Measurements from ENCODE around the gene PRKAR1B. TPM values are rescaled to one million over a fixed set of nuclear protein-coding genes. Genes with fewer than 3 reads are reported as not detected.

PRKAR1B gene
- total RNA-seq, 1 experiment from 2014 or later: 51.7 TPM

DNA sequence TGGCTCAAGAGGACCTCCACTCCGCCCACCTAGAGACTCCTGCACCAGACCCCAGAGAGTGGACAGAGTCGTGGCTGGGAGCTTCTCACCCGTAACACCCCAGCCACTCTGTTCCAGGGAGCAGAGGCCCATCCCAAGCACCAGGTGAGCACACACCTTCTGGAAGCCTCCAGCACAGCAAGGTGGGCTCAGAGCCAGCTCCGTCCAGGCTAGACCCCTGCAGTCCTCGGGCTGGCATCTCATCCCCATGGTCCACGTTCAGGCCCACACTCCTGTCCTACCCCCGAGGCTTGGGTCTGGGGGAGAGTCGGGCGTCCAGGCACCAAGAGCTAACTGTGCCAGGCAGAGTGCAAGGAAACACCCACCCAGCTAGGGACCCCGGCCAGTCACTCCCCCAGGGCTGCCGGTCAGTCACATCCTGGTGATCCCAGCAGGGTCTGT lies 220.7 kb downstream of the PRKAR1B start:
- H3K9me3 ChIP-seq (ENCODE audit: insufficient read depth, low read depth): no peaks in the 10 kb centered on the region
- H3K4me1 ChIP-seq (replicated peaks; ENCODE audit: insufficient read depth): no peaks in the 10 kb centered on the region
- H3K27me3 ChIP-seq (ENCODE audit: insufficient read depth, low read depth): no peaks in the 10 kb centered on the region
- peaks cover 11% of the 10 kb centered on the region; the same call in 1 of the 2 replicates for H4K20me1 ChIP-seq (ENCODE audit: insufficient read depth)
- intact Hi-C loops (cut with micrococcal nuclease; ENCODE audit: unreplicated experiment): no loop called here
- no peak for DNase-seq
- no peaks in the 10 kb centered on the region for H3K9me2 ChIP-seq (ENCODE audit: insufficient read depth)
- ChIA-PET CTCF (no interaction called here), POLR2A (ENCODE audit: unreplicated experiment) (no interaction called here)
- no peak overlapping the region for H3K27ac ChIP-seq
- H2AFZ ChIP-seq: no peak overlapping the region
- H3F3A ChIP-seq (ENCODE audit: insufficient read depth, low read depth): peaks cover 10% of the 10 kb centered on the region; the same call in 1 of the 2 replicates
- H3K4me2 ChIP-seq: no peak overlapping the region
- no peak overlapping the region for H3K4me3 ChIP-seq
- H3K36me3 ChIP-seq (ENCODE audit: low read depth): peaks cover 4% of the 10 kb centered on the region; the same call in 1 of the 2 replicates
- TF ChIP-seq EZH2 (IDR thresholded peaks at IDR 0.05; ENCODE audit: low read depth): no peak
- TF ChIP-seq, protein P1, sequence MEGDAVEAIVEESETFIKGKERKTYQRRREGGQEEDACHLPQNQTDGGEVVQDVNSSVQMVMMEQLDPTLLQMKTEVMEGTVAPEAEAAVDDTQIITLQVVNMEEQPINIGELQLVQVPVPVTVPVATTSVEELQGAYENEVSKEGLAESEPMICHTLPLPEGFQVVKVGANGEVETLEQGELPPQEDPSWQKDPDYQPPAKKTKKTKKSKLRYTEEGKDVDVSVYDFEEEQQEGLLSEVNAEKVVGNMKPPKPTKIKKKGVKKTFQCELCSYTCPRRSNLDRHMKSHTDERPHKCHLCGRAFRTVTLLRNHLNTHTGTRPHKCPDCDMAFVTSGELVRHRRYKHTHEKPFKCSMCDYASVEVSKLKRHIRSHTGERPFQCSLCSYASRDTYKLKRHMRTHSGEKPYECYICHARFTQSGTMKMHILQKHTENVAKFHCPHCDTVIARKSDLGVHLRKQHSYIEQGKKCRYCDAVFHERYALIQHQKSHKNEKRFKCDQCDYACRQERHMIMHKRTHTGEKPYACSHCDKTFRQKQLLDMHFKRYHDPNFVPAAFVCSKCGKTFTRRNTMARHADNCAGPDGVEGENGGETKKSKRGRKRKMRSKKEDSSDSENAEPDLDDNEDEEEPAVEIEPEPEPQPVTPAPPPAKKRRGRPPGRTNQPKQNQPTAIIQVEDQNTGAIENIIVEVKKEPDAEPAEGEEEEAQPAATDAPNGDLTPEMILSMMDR (conservative IDR thresholded peaks at IDR 0.05): no peak
- no peaks in the 10 kb centered on the region for H3K79me2 ChIP-seq (ENCODE audit: low read depth)
- BruUV-seq (replicated peaks): no TSS peak

DNA sequence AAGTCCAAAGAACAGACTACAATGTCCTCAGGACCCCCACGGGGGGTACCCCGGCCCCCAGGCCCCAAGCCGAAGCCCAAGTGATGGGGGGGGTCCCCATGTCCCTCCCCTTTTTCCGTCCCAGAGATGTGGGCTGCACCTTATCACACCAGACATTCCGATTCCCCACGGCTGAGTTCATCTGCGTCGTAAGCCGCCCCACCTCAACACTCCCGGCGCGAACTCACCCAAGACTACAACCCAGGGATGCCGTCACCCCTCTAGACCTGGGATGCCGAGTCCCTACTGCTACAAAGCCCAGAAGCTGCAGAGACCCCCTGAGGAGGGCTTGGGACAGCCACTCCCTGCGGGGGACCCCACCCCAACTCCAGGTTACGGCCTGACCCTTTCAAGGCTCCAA lies 221.9 kb downstream of the PRKAR1B start:
- intact Hi-C loops (cut with micrococcal nuclease; ENCODE audit: unreplicated experiment): no loop called here
- H4K20me1 ChIP-seq (ENCODE audit: insufficient read depth): peaks cover 10% of the 10 kb centered on the region; the same call in 1 of the 2 replicates
- H3K36me3 ChIP-seq (ENCODE audit: low read depth): peaks cover 11% of the 10 kb centered on the region; the same call in 1 of the 2 replicates
- H2AFZ ChIP-seq: no peak overlapping the region
- H3K27ac ChIP-seq: no peak overlapping the region
- H3K4me1 ChIP-seq (replicated peaks; ENCODE audit: insufficient read depth): no peaks in the 10 kb centered on the region
- no peaks in the 10 kb centered on the region for H3K9me2 ChIP-seq (ENCODE audit: insufficient read depth)
- CTCF ChIA-PET: no interaction called here
- BruUV-seq (replicated peaks): no TSS peak
- no peak overlapping the region for H3K4me2 ChIP-seq
- no peak overlapping the region for H3K4me3 ChIP-seq
- POLR2A ChIA-PET (ENCODE audit: unreplicated experiment): no interaction called here
- peaks cover 10% of the 10 kb centered on the region; the same call in 1 of the 2 replicates for H3F3A ChIP-seq (ENCODE audit: insufficient read depth, low read depth)
- TF ChIP-seq, protein P1 (conservative IDR thresholded peaks at IDR 0.05): no peak
- TF ChIP-seq EZH2 (IDR thresholded peaks at IDR 0.05; ENCODE audit: low read depth): no peak
- H3K9me3 ChIP-seq (ENCODE audit: insufficient read depth, low read depth): no peaks in the 10 kb centered on the region
- H3K27me3 ChIP-seq (ENCODE audit: insufficient read depth, low read depth): no peaks in the 10 kb centered on the region
- H3K79me2 ChIP-seq (ENCODE audit: low read depth): no peaks in the 10 kb centered on the region
- no peak for DNase-seq

DNA sequence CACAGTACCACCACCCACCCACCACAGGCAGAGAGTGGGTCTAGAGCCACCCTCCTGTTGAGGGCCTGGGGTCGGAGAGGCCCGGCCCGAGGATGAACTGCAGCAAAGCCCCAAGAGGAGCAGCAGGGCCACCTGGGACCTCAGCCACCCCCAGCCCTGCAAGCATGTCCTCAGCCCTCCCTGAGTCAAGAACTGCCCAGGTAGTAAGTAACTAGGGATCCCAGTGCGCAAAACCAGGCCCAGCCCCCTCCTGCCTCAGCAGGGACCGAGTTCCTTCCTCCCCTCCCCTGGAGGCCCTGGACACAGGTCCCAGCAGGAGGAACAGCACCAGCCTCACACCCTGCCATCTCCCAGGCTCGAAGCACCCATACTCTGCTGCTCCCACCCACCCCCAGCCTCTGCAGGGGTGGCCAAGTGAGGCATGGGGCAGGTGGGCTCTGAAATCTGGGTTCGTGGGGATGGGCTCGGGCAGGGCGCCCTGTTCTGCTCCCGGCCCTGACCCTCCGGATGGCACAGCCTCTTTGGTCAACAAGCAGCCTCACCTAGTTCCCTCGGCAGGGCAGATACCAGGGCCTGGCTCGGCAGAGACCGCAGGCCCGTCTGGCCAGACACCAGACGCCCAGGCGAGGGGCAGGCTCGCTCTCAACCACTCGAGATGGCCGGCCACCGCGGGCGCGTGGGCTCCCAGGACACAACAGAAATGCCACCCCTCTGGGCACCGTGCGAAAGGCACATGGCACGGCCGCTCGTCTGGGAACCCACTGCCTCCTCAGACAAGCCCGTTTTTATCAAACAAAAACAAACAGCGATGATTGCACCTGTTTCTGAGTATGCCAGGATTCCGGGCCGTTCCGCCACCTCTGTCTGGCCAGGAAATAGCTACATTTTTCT lies 222.6 kb downstream of the PRKAR1B start:
- no TSS peak for BruUV-seq (replicated peaks)
- no peaks in the 10 kb centered on the region for H3K9me3 ChIP-seq (ENCODE audit: insufficient read depth, low read depth)
- H3K9me2 ChIP-seq (ENCODE audit: insufficient read depth): no peaks in the 10 kb centered on the region
- no peak overlapping the region for H3K27ac ChIP-seq
- ChIA-PET CTCF (no interaction called here), POLR2A (ENCODE audit: unreplicated experiment) (no interaction called here)
- peaks cover 10% of the 10 kb centered on the region; the same call in 1 of the 2 replicates for H4K20me1 ChIP-seq (ENCODE audit: insufficient read depth)
- H3K4me2 ChIP-seq: no peak overlapping the region
- intact Hi-C loops (cut with micrococcal nuclease; ENCODE audit: unreplicated experiment): no loop called here
- H2AFZ ChIP-seq: no peak overlapping the region
- no peak for TF ChIP-seq EZH2 (IDR thresholded peaks at IDR 0.05; ENCODE audit: low read depth)
- TF ChIP-seq, protein P1 (conservative IDR thresholded peaks at IDR 0.05): no peak
- peaks cover 5% of the 10 kb centered on the region; the same call in 1 of the 2 replicates for H3F3A ChIP-seq (ENCODE audit: insufficient read depth, low read depth)
- H3K79me2 ChIP-seq (ENCODE audit: low read depth): no peaks in the 10 kb centered on the region
- peaks cover 11% of the 10 kb centered on the region; the same call in 1 of the 2 replicates for H3K36me3 ChIP-seq (ENCODE audit: low read depth)
- DNase-seq: no peak
- no peaks in the 10 kb centered on the region for H3K27me3 ChIP-seq (ENCODE audit: insufficient read depth, low read depth)
- H3K4me1 ChIP-seq (replicated peaks; ENCODE audit: insufficient read depth): no peaks in the 10 kb centered on the region
- H3K4me3 ChIP-seq: no peak overlapping the region

Data from PC-9 (cell line).